GM12891 (cell line): ENCODE measurements around the gene MAP2K7.

Experiments used
- PAX5 ChIP-seq: IDR thresholded peaks from 2 replicates; pipeline ENCODE4 v1.6.1; 2011; ENCODE audit warnings: low read length, moderate library complexity, mild to moderate bottlenecking; ENCODE audit not compliant: insufficient read depth, severe bottlenecking
- POLR2A ChIP-seq: IDR thresholded peaks from 2 replicates; pipeline ENCODE4 v1.6.1; 2011; ENCODE audit warnings: low read depth, low read length, control low read depth
- POLR2AphosphoS5 ChIP-seq: IDR thresholded peaks from 2 replicates; pipeline ENCODE4 v1.6.1; 2011; ENCODE audit warnings: low read depth, low read length, control low read depth
- SPI1 ChIP-seq: IDR thresholded peaks from 2 replicates; pipeline ENCODE4 v1.6.1; 2011; ENCODE audit warnings: low read depth, low read length, control low read depth
- TAF1 ChIP-seq: IDR thresholded peaks from 2 replicates; pipeline ENCODE4 v1.6.1; 2011; ENCODE audit warnings: low read depth, low read length, control low read depth

DNA sequence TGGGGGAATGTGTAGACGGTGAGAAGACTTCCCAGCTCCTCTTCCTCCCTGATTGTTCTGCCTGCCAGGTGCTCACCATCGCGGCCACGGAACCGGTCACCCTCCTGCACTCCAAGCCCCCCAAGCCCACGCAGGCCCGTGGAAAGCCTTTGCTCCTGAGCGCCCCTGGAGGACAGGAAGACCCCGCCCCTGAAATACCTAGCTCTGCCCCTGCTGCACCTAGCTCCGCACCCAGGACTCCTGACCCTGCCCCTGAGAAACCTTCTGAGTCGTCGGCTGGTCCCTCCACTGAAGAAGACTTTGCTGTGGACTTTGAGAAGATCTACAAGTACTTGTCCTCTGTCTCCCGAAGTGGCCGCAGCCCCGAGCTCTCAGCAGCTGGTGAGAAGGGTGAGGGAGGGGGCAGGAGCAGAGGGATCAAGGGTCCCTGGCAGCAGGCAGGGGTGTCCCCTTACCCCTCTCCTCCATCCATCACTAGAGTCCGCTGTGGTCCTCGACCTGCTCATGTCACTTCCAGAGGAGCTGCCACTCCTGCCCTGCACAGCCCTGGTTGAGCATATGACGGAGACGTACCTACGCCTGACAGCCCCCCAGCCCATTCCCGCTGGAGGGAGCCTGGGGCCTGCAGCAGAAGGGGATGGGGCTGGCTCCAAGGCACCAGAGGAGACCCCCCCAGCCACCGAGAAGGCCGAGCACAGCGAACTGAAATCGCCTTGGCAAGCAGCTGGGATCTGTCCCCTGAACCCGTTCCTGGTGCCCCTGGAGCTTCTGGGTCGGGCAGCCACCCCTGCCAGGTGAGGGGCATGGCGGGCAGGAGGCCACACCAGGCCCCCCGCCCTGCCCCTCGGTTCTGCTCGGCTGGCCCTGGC, 18.5 kb downstream of the MAP2K7 start:
- TF ChIP-seq POLR2AphosphoS5, result no peak
- TF ChIP-seq POLR2A, result no peak
- TF ChIP-seq SPI1, result no peak
- TF ChIP-seq TAF1, result no peak
- no peak for TF ChIP-seq PAX5
